Ovary (tissue), 3 donors: ENCODE measurements around the gene KIT.

ENCODE experiments used
- POLR2A ChIP-seq: fragments of 450-650 bp; IDR thresholded peaks from one replicate; pipeline ENCODE4 v1.6.1; 2017; ENCODE audit warnings: antibody characterized with exemption, mild to moderate bottlenecking, moderate library complexity
- TF ChIP-seq, protein P1 (sequence below), 3 donors: fragments of 450-650 bp in 2 of 3; fragments of 200-600 bp in 1 of 3; IDR thresholded peaks; one replicate each; pipeline versions ENCODE4 v1.5.1 to v1.8.0; 2016 to 2022; ENCODE audit warnings: antibody characterized with exemption in 3 of 3, mild to moderate bottlenecking in 1 of 3
- donor health status: DM: no; HTN: no; CAD: no.

- TF ChIP-seq, protein P1, sequence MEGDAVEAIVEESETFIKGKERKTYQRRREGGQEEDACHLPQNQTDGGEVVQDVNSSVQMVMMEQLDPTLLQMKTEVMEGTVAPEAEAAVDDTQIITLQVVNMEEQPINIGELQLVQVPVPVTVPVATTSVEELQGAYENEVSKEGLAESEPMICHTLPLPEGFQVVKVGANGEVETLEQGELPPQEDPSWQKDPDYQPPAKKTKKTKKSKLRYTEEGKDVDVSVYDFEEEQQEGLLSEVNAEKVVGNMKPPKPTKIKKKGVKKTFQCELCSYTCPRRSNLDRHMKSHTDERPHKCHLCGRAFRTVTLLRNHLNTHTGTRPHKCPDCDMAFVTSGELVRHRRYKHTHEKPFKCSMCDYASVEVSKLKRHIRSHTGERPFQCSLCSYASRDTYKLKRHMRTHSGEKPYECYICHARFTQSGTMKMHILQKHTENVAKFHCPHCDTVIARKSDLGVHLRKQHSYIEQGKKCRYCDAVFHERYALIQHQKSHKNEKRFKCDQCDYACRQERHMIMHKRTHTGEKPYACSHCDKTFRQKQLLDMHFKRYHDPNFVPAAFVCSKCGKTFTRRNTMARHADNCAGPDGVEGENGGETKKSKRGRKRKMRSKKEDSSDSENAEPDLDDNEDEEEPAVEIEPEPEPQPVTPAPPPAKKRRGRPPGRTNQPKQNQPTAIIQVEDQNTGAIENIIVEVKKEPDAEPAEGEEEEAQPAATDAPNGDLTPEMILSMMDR (IDR thresholded peaks at IDR 0.05), result no peak
- TF ChIP-seq POLR2A, result no peak
Measured at GRCh38 chr4:54783402-54784110, 125.8 kb downstream of the KIT start.
